Fibroblast of lung (primary cell): Measurements from ENCODE around the gene MYL3. TPM values are rescaled to one million over a fixed set of nuclear protein-coding genes. Genes with fewer than 3 reads are reported as not detected.

Experiments used
- DNase-seq, 2 donors: peaks; one replicate each; pipeline versions ENCODE4 v3.0.0 to v3.0.0-alpha.2; 2010; ENCODE audit warnings: low read depth in 2 of 2
- H2AFZ ChIP-seq: 2 replicates; pipeline ENCODE4 v1.5.1; 2012; ENCODE audit warnings: low read length, control low read depth, inconsistent platforms
- H3K27ac ChIP-seq: 2 replicates; pipeline ENCODE4 v1.5.1; 2011; ENCODE audit warnings: low read length, control low read depth; ENCODE audit not compliant: insufficient read depth
- H3K27me3 ChIP-seq: 2 replicates; pipeline ENCODE4 v1.5.1; 2011; ENCODE audit warnings: mild to moderate bottlenecking, low read length; ENCODE audit not compliant: control insufficient read depth, insufficient read depth
- H3K36me3 ChIP-seq: 2 replicates; pipeline ENCODE4 v1.5.1; 2011; ENCODE audit warnings: low read length; ENCODE audit not compliant: control insufficient read depth, insufficient read depth
- H3K4me1 ChIP-seq: 2 replicates; pipeline ENCODE4 v1.5.1; 2011; ENCODE audit warnings: low read length; ENCODE audit not compliant: control insufficient read depth, insufficient read depth; ENCODE audit errors: extremely low read depth
- H3K4me2 ChIP-seq: 2 replicates; pipeline ENCODE4 v1.5.1; 2011; ENCODE audit warnings: low read length, control low read depth; ENCODE audit not compliant: insufficient read depth; ENCODE audit errors: extremely low read depth
- H3K4me3 ChIP-seq, 4 experiments: fragments of 200-600 bp in 1 of 4; sonication (generic) in 1 of 4; replicated peaks in 1 of 4; 2 replicates each; pipeline ENCODE4 v1.5.1; 2011 to 2016; ENCODE audit warnings: low read length in 4 of 4, low read depth in 3 of 4, mild to moderate bottlenecking in 3 of 4, control low read depth in 2 of 4, inconsistent platforms in 1 of 4, mixed read lengths in 1 of 4; ENCODE audit not compliant: insufficient read depth in 1 of 4; ENCODE audit errors: control extremely low read depth in 1 of 4
- H3K79me2 ChIP-seq: 2 replicates; pipeline ENCODE4 v1.5.1; 2012; ENCODE audit warnings: mild to moderate bottlenecking, low read length, inconsistent platforms; ENCODE audit not compliant: control insufficient read depth, insufficient read depth
- H3K9ac ChIP-seq: 2 replicates; pipeline ENCODE4 v1.5.1; 2011; ENCODE audit warnings: mild to moderate bottlenecking, low read length, control low read depth; ENCODE audit not compliant: insufficient read depth
- H3K9me3 ChIP-seq: 2 replicates; pipeline ENCODE4 v1.5.1; 2012; ENCODE audit warnings: low read depth, low read length; ENCODE audit not compliant: control insufficient read depth, insufficient read depth
- H4K20me1 ChIP-seq: 2 replicates; pipeline ENCODE4 v1.5.1; 2011; ENCODE audit warnings: low read length; ENCODE audit not compliant: control insufficient read depth, insufficient read depth; ENCODE audit errors: extremely low read depth
- CTCF ChIP-seq, 2 donors: IDR thresholded peaks in 1 of 2; conservative IDR thresholded peaks in 1 of 2; 1 replicate in 1 of 2; 2 replicates in 1 of 2; pipeline ENCODE4 v1.5.1; 2011 to 2012; ENCODE audit warnings: low read length in 2 of 2, control low read depth in 1 of 2, inconsistent platforms in 1 of 2, low read depth in 1 of 2, mild to moderate bottlenecking in 1 of 2
- EZH2 ChIP-seq: IDR thresholded peaks from 2 replicates; pipeline ENCODE4 v1.5.1; 2012; ENCODE audit warnings: low read length, control low read depth, mild to moderate bottlenecking; ENCODE audit errors: missing control alignments
- polyA plus RNA-seq, 2 donors: library from polyadenylated mRNA; depleted of rRNA in 1 of 2; stranded (reverse) in 1 of 2; unstranded in 1 of 2; fragments of >200 nt; gene quantifications; 2 replicates each; pipeline ENCODE4 v1.2.1, GENCODE V29; 2011 to 2012; ENCODE audit warnings: missing spikeins in 1 of 2
- total RNA-seq: library from RNA; depleted of rRNA; stranded (reverse); fragments of >200 nt; gene quantifications from 2 replicates; pipeline ENCODE4 v1.2.1, GENCODE V29; 2014

MYL3 gene
- total and polyA plus RNA-seq, 2 donors (not counting 1 experiment from before 2014, with no cell fraction given), result 0.50 to 0.67 TPM

- Histone ChIP-seq H4K20me1 (no peaks in the 10 kb centered on the region), H3K36me3 (no peaks in the 10 kb centered on the region), H3K9ac (no peak overlapping the region), H3K27me3 (peaks cover 5% of the 10 kb centered on the region), H3K4me2 (no peak overlapping the region), H3K4me1 (no peaks in the 10 kb centered on the region), H3K27ac (no peak overlapping the region), H3K79me2 (no peaks in the 10 kb centered on the region), H2AFZ (no peak overlapping the region), H3K4me3 (no peak overlapping the region), H3K9me3 (no peaks in the 10 kb centered on the region)
- no peak for TF ChIP-seq EZH2
- no peak for TF ChIP-seq CTCF (conservative IDR thresholded peaks at IDR 0.05 in 1 of 2, IDR thresholded peaks at IDR 0.05 in 1 of 2; ENCODE audit: low read depth in 1 of 2, low read length in 2 of 2)
- no peak for DNase-seq
These were observed 5.5 kb downstream of the MYL3 start for GRCh38 chr3:46857485-46858341.

DNA sequence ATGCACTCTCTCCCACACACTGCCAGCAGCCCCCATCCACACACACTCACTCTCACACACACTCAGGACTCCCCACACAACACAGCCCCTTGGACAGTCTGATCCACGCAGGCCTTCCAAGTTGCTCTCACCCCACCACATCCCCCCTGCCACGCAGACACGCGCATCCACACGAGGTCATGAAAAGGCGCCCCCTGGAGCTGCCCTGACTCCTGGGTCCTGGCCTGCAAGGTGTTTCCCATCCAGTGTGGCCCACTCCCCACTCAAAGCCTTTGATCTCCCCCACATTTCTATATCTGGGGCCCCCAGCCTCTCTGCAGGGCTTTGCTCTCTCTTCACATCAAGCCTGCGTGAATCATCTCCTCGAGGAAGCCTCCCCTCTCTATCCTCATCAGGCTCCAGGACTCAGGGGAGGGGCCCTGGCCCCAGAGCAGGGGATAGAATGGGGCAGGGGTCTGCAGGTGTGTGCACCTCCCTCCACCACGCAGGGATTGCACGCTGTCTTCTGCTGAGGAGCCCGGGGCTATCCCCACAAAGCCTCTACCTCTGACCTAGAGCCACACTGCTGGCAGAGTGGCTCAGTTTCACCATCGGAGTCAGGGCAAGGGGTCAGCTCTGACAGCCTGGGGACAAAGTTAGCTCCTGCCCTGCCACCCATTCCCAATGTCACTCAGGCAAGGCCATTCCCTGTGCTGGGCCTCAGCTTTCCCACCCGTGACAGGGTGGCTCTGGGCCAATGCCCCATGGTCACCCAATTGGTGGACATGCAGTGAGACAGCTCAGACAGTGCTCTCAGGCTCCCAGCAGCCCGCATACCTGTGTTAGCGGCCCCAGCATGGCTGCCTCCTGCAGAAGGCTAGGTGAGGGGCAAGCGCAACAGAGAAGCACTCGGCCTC, 6.4 kb downstream of the MYL3 start:
- DNase-seq, result no peak
- Histone ChIP-seq H3K36me3 (no peaks in the 10 kb centered on the region), H3K4me3 (no peak overlapping the region)

DNA sequence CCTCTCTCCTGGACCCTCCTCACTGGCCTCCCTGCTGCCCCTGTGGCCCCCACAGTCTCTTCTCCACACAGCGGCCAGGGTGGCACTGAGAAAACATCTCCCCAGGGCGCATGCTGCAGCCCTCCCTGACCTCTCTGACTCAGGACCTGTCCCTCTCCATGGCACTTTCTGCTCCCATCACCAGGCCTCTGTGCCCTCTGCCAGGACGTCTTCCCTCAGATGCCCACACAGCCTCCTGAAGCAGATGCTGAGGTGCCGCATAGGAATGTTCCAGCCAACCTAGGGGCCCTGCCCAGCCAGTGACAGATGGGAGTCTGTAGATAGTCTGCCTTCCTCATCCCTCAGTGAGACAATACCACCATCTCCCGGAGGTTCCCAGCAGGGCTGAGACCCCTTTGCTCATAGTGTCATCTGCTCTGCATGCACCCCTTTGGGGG, 8.7 kb downstream of the MYL3 start:
- TF ChIP-seq CTCF (conservative IDR thresholded peaks at IDR 0.05 in 1 of 2, IDR thresholded peaks at IDR 0.05 in 1 of 2; ENCODE audit: low read depth in 1 of 2, low read length in 2 of 2) (no peak), EZH2 (no peak)
- no peaks in the 10 kb centered on the region for H3K9me3 ChIP-seq
- no peak overlapping the region for H3K4me3 ChIP-seq
- H3K27me3 ChIP-seq, result peaks cover 7% of the 10 kb centered on the region
- DNase-seq, result no peak
- no peaks in the 10 kb centered on the region for H3K79me2 ChIP-seq
- no peak overlapping the region for H3K27ac ChIP-seq
- no peak overlapping the region for H3K4me2 ChIP-seq
- H4K20me1 ChIP-seq, result no peaks in the 10 kb centered on the region
- no peaks in the 10 kb centered on the region for H3K4me1 ChIP-seq
- H3K36me3 ChIP-seq, result no peaks in the 10 kb centered on the region
- no peak overlapping the region for H3K9ac ChIP-seq
- H2AFZ ChIP-seq, result no peak overlapping the region

More for the DNA sequence above, 6.4 kb downstream of the MYL3 start:
- Histone ChIP-seq H4K20me1 (no peaks in the 10 kb centered on the region), H3K79me2 (no peaks in the 10 kb centered on the region), H3K27ac (no peak overlapping the region), H3K9me3 (no peaks in the 10 kb centered on the region), H3K4me2 (no peak overlapping the region), H2AFZ (no peak overlapping the region), H3K4me1 (no peaks in the 10 kb centered on the region), H3K9ac (no peak overlapping the region), H3K27me3 (peaks cover 5% of the 10 kb centered on the region)
- no peak for TF ChIP-seq EZH2
